Measurements from ENCODE around the gene ZNF599.
"Not testable (repeated sequence)": the region's sequence is repeated elsewhere in the genome, so short reads cannot be mapped to it uniquely, and the experiment has no call there.

The ZNF599 gene

DNA sequence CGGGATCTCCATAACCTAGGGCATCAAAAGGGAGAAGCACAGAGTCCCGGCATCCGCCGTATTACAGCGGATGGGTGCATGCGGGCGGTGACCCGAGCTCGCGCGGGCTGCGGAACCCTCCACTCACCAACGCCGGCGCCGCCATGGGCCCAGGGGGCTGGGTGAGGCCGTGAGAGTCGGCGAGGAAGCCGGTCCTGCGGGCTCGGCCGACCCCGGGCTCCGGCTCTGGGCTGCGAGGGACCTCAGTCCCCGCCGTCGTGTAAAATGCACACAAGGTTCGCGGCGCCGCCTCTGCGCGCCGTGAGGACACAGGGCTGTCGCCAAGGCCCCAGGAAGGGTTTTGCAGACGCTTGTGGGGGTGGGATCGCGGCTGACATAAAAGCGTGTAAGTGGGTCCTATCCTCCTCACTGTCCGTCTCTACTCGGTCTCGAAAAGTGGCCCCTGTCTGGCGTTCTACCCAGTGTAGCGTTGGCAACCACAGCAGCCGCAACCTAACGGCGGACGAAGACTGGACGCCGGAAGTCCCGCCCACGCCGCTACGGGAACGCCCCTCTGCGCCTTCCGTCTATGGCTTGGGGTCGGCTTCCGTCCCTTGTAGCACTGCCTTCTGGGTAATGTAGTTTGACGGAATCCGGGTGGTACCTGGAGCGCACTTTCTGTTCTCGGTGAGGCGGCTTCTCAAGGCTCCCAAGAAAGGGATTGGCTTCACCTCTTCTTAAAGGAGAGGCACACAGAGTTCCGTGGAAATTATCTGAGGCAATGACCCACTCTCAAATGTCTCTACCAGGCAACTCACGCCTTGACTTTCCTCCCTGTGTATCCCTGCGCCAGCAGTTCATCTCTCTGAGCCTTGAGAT is at the start of gene ZNF599:
Gene ZNF599 (minus strand): TSS at position 519 of the 858 bp plus-strand sequence. CDS start 374 bp downstream, at position 145.
- peak; percentile 91 for DNase-seq

DNA sequence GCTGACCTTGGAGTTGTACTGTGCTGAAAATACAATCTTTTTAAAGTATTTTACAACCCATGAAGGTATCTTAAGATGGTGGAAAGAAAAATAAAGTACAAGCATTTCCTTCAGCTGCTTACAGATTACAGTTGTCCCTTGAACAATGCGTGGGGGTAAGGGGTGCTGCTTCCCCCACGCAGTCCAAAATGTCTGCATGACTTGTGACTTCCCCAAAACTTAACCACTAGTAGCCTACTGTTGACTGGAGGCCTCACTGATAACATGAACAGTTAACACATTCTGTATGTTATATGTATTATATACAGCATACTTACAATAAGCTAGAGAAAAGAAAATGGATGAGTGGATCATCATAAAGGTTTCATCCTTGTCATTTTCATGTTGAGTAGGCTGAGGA is 45.3 kb upstream of the ZNF599 start:
- no peak for DNase-seq

GRCh38 chr19:34816708-34817107 is 43.7 kb upstream of the ZNF599 start:
- no peak for DNase-seq

- no peak for DNase-seq
Observed at GRCh38 chr19:34808566-34808965, 35.6 kb upstream of the ZNF599 start.

DNA sequence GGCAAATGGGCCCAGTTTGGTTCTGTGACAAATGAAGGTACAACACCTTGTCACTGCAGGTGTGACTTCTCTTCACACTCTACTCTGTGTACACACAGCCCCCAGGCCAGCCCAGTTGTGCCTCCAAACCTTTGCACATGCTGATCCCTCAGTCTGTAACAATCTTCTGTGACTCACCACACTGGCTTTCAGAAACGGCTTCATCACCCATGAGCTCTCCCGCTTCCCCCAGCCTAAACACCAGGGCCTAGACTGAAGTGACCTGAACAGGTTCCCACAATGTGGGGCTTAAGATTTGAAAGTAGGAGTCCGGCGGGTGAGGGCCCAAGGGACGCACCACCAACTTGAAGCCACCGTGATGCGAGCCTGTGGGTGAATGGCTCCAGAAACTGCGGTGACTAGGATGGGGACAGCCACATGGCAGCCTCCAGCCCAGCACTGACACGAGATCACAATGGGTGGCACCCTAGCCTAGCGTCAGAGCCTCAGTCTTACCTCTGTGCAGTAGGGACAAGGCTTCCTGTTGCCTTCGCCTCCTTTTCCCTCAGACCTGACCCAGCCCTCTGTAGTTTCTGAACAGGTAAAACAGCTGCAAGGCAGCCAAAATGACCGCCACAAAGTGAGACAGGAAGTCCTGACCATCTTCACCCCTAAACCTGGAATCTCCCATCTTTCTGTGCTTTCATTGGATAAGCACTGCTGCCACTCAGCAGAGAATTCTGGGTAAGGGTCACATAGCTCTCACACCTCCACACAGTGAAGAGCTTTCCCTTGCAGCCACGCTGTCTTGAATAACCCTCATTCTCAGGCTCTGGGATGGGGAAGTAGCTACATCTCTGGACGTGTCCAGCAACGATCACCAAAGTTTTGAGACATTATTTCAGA is 34.2 kb upstream of the ZNF599 start:
- DNase-seq = no peak

DNA sequence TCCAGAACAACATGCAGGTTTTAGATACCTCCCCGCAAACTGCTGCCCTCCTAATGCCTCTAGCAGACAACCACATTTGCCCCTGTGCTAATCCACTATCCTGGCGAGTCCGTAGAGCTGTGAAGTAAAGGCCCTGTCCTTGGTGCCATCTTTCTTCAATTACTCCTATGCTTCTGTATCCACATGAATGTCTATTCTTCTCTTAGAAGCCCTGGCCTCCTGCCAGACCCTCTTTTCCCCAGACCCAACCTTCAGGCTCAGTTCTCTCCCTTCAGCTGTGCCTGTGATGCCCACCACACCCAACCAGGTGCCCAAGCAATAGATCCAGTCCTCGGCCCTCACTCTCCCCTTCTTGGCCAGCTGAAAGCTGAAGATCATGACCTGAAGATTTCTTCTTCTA is 31.1 kb upstream of the ZNF599 start:
- no peak for DNase-seq

DNA sequence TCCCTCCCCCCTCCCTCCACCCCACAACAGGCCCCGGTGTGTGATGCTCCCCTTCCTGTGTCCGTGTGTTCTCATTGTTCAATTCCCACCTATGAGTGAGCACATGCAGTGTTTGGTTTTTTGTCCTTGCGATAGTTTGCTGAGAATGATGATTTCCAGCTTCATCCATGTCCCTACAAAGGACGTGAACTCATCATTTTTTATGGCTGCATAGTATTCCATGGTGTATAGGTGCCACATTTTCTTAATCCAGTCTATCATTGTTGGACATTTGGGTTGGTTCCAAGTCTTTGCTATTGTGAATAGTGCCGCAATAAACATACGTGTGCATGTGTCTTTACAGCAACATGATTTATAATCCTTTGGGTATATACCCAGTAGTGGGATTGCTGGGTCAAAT is 23.9 kb upstream of the ZNF599 start:
- DNase-seq = not testable (repeated sequence)

GRCh38 chr19:34794066-34794960 is 21.3 kb upstream of the ZNF599 start:
- DNase-seq = no peak

GRCh38 chr19:34793565-34793964 is 20.6 kb upstream of the ZNF599 start:
- DNase-seq = no peak

- DNase-seq = no peak
Observed at GRCh38 chr19:34788074-34788473, 15.1 kb upstream of the ZNF599 start.

- DNase-seq = no peak
Observed at GRCh38 chr19:34787059-34787824, 14.2 kb upstream of the ZNF599 start.

DNA sequence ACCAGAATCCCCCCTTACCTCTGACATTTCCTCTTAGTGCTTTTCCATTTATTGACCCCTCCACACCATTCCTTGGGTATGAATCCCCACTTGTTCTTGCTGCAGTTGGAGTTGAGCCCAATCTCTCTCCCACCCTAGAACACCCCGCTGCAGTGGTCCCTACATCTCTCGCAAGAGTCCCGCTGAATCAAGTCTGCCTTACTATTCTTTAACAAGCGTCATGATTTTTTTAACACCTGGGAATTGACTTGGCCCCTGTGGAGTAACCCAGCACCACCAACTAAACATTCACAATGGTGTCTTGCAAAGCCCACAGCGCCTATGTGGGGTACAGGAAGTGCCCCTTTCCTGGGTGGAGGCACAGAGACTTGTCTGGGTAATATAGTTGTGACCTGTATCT is 13.2 kb upstream of the ZNF599 start:
- DNase-seq = no peak

GRCh38 chr19:34779652-34780051 is 6.6 kb upstream of the ZNF599 start:
- no peak for DNase-seq

- no peak for DNase-seq
Observed at GRCh38 chr19:34778342-34778741, 5.3 kb upstream of the ZNF599 start.

GRCh38 chr19:34774857-34775256 is 1.8 kb upstream of the ZNF599 start:
- DNase-seq = no peak

DNA sequence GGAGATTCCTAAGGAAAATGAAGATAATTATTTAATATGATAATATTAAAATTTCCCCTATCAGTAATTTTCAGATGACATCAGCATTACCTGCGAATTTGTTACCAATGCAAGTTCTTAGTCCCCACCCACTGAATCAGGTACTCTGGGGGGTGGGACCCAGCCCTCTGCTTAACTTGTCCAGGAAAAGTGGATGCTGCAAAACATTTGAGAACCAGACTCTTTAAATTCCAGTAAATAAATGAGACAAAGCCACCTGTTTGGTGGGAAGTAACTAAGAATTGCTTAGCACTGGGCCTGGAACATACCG is 495 bp upstream of the ZNF599 start:
- DNase-seq = no peak

DNA sequence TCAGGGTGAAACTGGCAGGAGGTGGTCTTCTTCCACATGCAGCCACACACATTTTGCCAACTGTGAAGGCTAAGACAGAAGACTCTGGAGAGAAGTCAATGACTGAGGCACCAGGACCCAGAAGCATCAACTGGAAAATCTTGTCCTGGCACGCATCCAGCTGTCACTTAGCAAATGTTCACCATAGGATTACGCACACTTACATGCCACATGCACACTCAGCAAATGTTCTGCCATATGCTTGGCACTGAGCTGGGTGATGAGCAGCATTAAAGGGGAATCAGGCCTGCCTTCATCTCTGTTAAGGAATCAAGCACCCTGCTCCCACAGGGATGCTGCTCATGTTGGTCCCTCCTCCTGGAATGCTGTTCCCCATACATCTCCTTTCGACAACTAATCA is 5.1 kb downstream of the ZNF599 start:
- DNase-seq = no peak

GRCh38 chr19:34766386-34766785 is 6.6 kb downstream of the ZNF599 start:
- no peak for DNase-seq

- no peak for DNase-seq
Observed at GRCh38 chr19:34759218-34759917, 13.6 kb downstream of the ZNF599 start.

GRCh38 chr19:34757441-34757840 is 15.6 kb downstream of the ZNF599 start:
- no peak for DNase-seq

DNA sequence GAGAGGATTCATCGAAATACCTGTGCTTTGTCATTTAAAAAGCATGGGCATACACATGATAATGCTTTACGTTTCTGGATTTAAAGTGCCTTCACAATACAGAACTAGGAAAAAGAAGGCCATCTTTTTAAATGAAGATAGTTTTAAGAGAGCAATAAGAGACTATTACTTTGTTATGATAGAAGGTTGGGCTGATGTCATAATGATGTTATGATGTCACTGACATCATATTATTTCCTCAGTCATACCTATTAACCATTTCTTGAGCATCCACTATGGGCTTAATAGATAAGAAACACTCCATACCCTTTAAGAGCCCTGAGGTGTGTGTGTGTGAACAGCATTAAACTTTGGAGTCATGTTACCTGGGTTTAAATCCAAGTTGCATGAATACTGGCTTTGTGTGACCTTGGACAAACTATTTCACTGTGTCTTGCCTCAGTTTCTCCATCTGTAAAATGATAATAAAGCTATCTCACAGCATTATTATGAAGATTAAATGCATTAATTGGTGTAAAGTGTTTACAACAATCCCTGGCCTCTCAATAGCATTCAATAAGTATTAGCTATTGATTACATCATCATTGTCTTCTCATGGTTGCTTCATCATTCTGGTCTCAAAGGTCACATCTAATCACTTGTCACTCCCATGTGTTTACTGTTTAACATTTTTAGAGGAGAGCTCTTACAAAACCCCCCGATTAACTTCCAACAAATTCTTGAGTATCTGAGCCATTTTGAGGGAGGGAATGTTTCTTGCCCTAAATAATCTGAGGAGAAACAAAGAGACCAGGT is 27.9 kb downstream of the ZNF599 start:
- no peak for DNase-seq
